HuH-7 (cell line): ENCODE results near the gene ALG11.
"Not testable (repeated sequence)": the region's sequence is repeated elsewhere in the genome, so short reads cannot be mapped to it uniquely, and the experiment has no call there.

ENCODE experiments used
- DNase-seq: peaks from one replicate; pipeline ENCODE4 v3.0.0; 2011; ENCODE audit warnings: low spot score

Gene ALG11

DNA sequence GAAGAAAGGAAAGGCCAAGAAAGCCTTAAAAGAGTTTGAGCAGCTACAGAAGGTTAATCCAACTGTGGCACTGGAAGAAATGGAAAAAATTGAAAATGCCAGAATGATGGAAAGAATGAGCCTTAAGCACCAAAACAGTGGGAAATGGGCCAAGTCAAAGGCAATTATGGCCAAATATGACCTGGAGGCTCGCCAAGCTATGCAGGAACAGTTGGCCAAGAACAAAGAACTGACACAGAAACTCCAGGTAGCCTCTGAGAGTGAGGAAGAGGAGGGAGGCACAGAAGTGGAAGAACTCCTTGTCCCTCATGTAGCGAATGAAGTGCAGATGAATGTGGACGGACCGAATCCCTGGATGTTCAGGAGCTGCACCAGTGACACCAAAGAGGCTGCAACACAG, 17.4 kb downstream of the ALG11 start:
- no peak for DNase-seq

GRCh38 chr13:52030401-52030800, 18.2 kb downstream of the ALG11 start:
- not testable (repeated sequence) for DNase-seq

DNA sequence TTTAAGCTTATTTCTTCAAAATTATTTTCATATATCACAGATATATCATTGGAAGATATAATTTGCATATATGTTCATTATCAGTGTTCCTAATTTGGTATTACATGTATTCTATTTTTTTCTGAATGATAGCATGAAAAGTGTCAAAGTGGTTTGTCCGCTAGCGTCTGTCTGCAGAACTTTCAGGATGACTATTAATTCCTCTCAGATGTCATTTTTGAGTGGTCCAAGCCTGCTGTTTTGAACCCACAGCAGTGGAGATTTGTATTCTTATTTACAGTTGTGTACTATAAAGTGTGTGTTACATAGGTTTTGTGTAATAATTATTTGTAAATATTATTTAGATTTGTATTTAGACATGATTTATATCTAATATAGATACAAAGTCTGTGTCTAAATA, 20.8 kb downstream of the ALG11 start:
- no peak for DNase-seq

DNA sequence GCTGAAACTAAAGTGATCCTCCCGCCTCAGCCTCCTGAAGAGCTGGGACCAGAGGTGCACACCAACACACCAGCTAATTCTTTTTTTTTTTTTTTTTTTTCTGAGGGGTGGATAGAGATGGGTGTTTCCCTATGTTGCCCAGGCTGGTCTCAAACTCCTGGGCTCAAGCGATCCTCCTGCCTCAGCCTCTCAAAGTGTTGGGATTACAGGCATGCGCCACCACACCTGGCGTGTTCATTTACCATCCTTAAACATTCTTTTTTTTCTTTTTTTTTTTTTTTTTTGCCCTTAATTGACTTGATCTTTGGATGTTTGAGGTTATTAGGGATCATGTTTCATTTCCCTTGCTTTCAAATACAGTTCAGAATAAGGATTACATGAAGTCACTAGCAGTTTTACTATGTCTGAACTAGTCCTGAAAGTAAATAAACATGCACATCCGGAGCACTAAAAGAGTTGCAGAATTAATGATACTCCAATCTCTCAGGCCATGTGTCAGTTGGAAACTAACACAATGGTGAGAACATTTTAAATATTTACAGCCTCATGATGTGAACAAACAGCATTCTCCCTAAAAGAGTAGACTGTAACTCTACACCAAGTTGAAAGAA, 22.5 kb downstream of the ALG11 start:
- DNase-seq, result no peak

GRCh38 chr13:52036037-52036436, 23.8 kb downstream of the ALG11 start:
- DNase-seq, result no peak

DNA sequence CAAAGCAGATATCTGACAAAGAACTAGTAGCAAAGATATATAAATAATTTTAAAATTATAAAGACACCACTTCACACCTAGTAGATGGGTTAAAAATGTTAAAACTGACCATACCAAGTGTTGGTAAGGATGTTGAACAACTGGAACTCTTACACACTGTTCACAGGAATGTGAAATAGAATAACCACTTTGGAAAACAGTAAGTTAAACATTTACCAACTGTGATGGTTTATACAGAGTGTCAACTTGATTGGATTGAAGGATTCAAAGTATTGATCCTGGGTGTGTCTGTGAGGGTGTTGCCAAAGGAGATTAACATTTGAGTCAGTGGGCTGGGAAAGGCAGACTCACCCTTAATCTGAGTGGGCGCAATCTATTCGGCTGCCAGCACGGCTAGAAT, 31.5 kb downstream of the ALG11 start:
- DNase-seq, result no peak

- DNase-seq, result no peak
Observed at GRCh38 chr13:52047463-52047862, 35.3 kb downstream of the ALG11 start.

DNA sequence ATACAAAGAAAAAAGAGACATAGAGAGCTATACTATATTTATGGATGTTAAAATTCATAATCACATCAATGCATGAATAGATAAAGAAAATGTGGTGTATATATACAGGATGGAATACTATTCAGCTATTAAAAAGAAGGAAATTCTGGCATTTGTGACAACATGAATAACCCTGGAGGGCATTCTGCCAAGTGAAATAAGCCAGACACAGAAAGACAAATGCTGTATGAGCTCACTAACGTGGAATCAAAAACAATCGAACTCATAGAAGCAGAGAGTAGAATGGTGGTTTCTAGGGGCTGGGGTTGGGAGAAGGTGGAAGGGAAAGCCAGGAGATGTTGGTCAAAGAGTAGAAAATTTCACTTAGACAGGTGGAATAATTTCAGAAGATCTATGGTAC, 36.3 kb downstream of the ALG11 start:
- DNase-seq, result no peak

DNA sequence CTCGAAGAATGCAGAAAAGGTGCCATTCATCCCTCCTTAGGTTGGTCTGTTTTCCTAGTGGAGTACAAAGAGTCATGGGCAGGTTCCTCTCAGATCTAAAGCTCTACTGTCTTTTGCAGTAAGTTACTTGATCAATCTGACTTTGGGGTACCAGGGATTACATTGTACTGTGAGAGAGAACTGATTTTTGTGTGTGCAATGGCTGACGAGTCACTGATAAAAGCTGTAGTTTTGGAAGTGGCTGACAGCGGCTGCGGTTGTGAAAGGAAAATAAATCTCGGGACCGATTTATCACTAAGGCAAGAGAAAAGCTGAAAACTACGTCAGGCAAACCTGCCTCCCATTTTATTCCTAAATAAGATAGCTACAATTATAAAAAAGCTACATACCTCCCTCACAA, 39.2 kb downstream of the ALG11 start:
- DNase-seq, result no peak

GRCh38 chr13:52053460-52053859, 41.3 kb downstream of the ALG11 start:
- no peak for DNase-seq

DNA sequence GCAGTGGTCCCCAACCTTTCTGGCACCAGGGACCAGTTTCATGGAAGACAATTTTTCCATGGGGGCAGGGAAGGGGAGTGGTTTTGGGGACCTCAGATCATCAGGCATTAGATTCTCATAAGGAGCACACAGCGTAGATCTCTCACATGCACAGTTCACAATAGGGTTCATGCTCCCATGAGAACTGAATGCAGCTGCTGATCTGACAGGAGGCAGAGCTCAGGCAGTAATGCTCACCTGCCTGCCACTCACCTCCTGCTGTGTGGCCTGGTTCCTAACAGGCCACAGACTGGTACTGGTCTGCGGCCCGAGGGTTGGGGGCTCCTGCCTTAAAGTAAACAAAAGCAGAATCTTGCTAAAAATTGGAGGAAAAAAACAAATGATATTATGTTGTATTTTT, 48.9 kb downstream of the ALG11 start:
- DNase-seq, result not testable (repeated sequence)

DNA sequence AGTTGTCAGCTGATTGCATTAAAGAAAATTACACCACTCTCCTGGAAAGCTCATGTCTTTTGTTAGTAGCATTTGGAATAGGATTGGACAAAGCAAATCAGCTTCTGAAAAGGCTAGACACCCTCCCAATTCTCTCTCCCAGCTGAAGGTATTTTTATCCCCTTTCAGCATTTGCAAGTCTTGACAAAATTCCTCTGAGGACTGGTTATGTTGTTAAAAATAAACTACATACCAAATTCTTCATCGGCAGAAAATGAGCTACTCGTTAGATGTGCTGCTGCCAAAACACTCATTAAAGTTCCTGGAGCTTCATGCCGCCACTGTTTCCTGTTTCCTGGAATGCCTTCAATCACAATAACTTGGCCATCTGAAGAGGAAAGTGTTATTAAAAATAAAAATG, 49.4 kb downstream of the ALG11 start:
- no peak for DNase-seq

GRCh38 chr13:52067237-52067636, 55.0 kb downstream of the ALG11 start:
- DNase-seq, result no peak

GRCh38 chr13:52070929-52071523, 58.8 kb downstream of the ALG11 start:
- DNase-seq, result peak; percentile 20
